ENCODE data around the gene CECR2. TPM values are rescaled to one million over a fixed set of nuclear protein-coding genes. Genes with fewer than 3 reads are reported as not detected.
A peak's percentile ranks its signal among the peaks of the same experiment; 100 is the strongest.

Gene CECR2
- total RNA-seq, 1 donor from 2014 or later = 25.3 TPM

DNA sequence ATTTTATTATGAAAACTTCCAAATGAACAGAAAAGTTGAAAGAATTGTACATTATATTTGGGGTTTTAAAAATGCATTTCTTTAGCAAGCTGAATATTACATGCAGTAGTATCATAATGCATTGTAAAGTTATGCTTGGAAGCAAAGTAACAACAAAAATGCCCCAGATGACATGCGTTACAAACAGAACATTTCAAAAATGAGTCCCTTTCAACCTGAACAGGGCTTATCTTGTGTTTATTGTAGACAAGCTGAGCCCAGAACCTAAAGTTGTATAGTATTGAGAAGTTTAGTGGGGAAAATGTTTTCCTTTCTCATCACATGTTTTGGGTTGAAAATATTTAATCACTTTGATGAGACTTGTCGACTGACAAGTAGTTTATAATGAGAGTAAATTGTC lies 68.8 kb downstream of the CECR2 start:
- Mint-ChIP-seq H3K4me1 (ENCODE audit: unreplicated experiment) (peaks cover 50% of the 10 kb centered on the region), H3K27ac (no peak overlapping the region), H3K36me3 (no peaks in the 10 kb centered on the region), H3K27me3 (no peaks in the 10 kb centered on the region), H3K4me3 (no peak overlapping the region), H3K9me3 (no peaks in the 10 kb centered on the region)
- no peak for DNase-seq (ENCODE audit: extremely low spot score, unreplicated experiment)
- no peak for TF ChIP-seq CTCF (conservative IDR thresholded peaks at IDR 0.05)

GRCh38 chr22:17441326-17441725 lies 72.1 kb downstream of the CECR2 start:
- H3K36me3 Mint-ChIP-seq = no peaks in the 10 kb centered on the region
- peaks cover 37% of the 10 kb centered on the region for H3K4me1 Mint-ChIP-seq (ENCODE audit: unreplicated experiment)
- H3K9me3 Mint-ChIP-seq = no peaks in the 10 kb centered on the region
- no peak for DNase-seq (ENCODE audit: extremely low spot score, unreplicated experiment)
- no peak overlapping the region for H3K4me3 Mint-ChIP-seq
- H3K27me3 Mint-ChIP-seq = no peaks in the 10 kb centered on the region
- no peak for TF ChIP-seq CTCF (conservative IDR thresholded peaks at IDR 0.05)
- no peak overlapping the region for H3K27ac Mint-ChIP-seq

GRCh38 chr22:17443405-17444203 lies 74.3 kb downstream of the CECR2 start:
- H3K27me3 Mint-ChIP-seq = no peaks in the 10 kb centered on the region
- peak overlapping the region; percentile 61 for H3K4me3 Mint-ChIP-seq
- DNase-seq (ENCODE audit: extremely low spot score, unreplicated experiment) = no peak
- H3K27ac Mint-ChIP-seq = no peak overlapping the region
- peaks cover 25% of the 10 kb centered on the region for H3K4me1 Mint-ChIP-seq (ENCODE audit: unreplicated experiment)
- TF ChIP-seq CTCF (conservative IDR thresholded peaks at IDR 0.05) = no peak
- H3K36me3 Mint-ChIP-seq = no peaks in the 10 kb centered on the region
- no peaks in the 10 kb centered on the region for H3K9me3 Mint-ChIP-seq

DNA sequence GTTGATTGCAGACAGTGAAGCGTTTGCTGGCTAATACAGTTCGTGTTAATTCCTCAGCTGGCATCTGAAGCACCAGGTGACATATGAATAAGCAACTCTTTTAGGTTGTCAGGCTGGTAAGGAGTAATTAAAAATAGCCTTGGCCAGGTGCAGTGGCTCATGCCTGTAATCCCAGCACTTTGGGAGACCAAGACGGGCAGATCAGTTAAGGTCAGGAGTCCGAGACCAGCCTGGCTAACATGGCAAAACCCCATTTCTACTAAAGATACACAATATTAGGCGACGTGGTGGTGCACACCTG lies 74.9 kb downstream of the CECR2 start:
- H3K27ac Mint-ChIP-seq = no peak overlapping the region
- H3K9me3 Mint-ChIP-seq = no peaks in the 10 kb centered on the region
- H3K36me3 Mint-ChIP-seq = no peaks in the 10 kb centered on the region
- no peak for DNase-seq (ENCODE audit: extremely low spot score, unreplicated experiment)
- no peak for TF ChIP-seq CTCF (conservative IDR thresholded peaks at IDR 0.05)
- no peaks in the 10 kb centered on the region for H3K27me3 Mint-ChIP-seq
- H3K4me3 Mint-ChIP-seq = no peak overlapping the region
- H3K4me1 Mint-ChIP-seq (ENCODE audit: unreplicated experiment) = peaks cover 25% of the 10 kb centered on the region

- H3K27me3 Mint-ChIP-seq = no peaks in the 10 kb centered on the region
- peaks cover 25% of the 10 kb centered on the region for H3K4me1 Mint-ChIP-seq (ENCODE audit: unreplicated experiment)
- no peak for TF ChIP-seq CTCF (conservative IDR thresholded peaks at IDR 0.05)
- no peak overlapping the region for H3K4me3 Mint-ChIP-seq
- no peaks in the 10 kb centered on the region for H3K9me3 Mint-ChIP-seq
- DNase-seq (ENCODE audit: extremely low spot score, unreplicated experiment) = no peak
- peaks cover 5% of the 10 kb centered on the region for H3K36me3 Mint-ChIP-seq
- H3K27ac Mint-ChIP-seq = no peak overlapping the region
Measured at GRCh38 chr22:17446698-17447097, 77.4 kb downstream of the CECR2 start.

Data from type B pancreatic cell (in vitro differentiated cells).